Ishikawa (cell line): ENCODE data around the gene SDK1.

ENCODE experiments used
- CEBPB ChIP-seq: IDR thresholded peaks from 2 replicates; pipeline ENCODE4 v1.6.1; 2012
- CREB1 ChIP-seq: IDR thresholded peaks from 2 replicates; pipeline ENCODE4 v1.6.1; 2012; ENCODE audit warnings: low read depth
- EGR1 ChIP-seq: IDR thresholded peaks from 2 replicates; pipeline ENCODE4 v1.6.1; 2012
- EP300 ChIP-seq: IDR thresholded peaks from 2 replicates; pipeline ENCODE4 v1.6.1; 2012; ENCODE audit warnings: borderline replicate concordance
- FOXM1 ChIP-seq: IDR thresholded peaks from 2 replicates; pipeline ENCODE4 v1.6.1; 2012; ENCODE audit warnings: low read depth, borderline replicate concordance
- MAX ChIP-seq: IDR thresholded peaks from 2 replicates; pipeline ENCODE4 v1.6.1; 2012
- NFIC ChIP-seq: IDR thresholded peaks from 2 replicates; pipeline ENCODE4 v1.6.1; 2012
- RAD21 ChIP-seq: IDR thresholded peaks from 2 replicates; pipeline ENCODE4 v1.6.1; 2012; ENCODE audit warnings: low read depth
- TAF1 ChIP-seq: IDR thresholded peaks from 2 replicates; pipeline ENCODE4 v1.6.1; 2012; ENCODE audit warnings: low read depth, mild to moderate bottlenecking
- TCF12 ChIP-seq: IDR thresholded peaks from 2 replicates; pipeline ENCODE4 v1.6.1; 2012; ENCODE audit warnings: low read depth
- TEAD4 ChIP-seq: IDR thresholded peaks from 2 replicates; pipeline ENCODE4 v1.6.1; 2012
- YY1 ChIP-seq: IDR thresholded peaks from 2 replicates; pipeline ENCODE4 v1.6.1; 2012; ENCODE audit warnings: low read depth
- ZBTB7A ChIP-seq: IDR thresholded peaks from 2 replicates; pipeline ENCODE4 v1.6.1; 2012; ENCODE audit warnings: low read depth
- TF ChIP-seq, protein P1 (sequence below): IDR thresholded peaks from 2 replicates; pipeline ENCODE4 v1.6.1; 2012
- TF ChIP-seq, protein P2 (sequence below): IDR thresholded peaks from 2 replicates; pipeline ENCODE4 v1.6.1; 2012; ENCODE audit warnings: low read depth, mild to moderate bottlenecking

The SDK1 gene

DNA sequence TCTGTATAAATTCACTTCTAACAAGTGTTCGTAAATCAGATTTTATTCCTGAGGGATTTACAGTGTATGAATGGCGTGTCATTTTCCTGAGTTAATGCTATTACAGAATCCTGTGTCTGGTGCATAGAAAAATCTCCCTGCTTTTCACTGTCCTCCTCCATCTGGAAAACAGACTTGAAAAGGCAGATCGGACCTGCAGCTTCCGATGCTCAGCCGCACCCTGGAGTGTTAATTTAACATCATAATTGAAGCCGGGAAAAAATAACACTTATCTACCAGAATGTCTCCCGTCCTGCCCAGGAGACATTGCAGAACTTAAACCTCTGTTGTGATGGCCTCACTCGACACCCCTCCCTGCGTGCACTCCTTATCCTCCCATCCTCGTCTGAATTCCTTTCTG lies 939.0 kb downstream of the SDK1 start:
- TF ChIP-seq TAF1 (no peak), NFIC (no peak), ZBTB7A (no peak), MAX (no peak)
- TF ChIP-seq, protein P1, sequence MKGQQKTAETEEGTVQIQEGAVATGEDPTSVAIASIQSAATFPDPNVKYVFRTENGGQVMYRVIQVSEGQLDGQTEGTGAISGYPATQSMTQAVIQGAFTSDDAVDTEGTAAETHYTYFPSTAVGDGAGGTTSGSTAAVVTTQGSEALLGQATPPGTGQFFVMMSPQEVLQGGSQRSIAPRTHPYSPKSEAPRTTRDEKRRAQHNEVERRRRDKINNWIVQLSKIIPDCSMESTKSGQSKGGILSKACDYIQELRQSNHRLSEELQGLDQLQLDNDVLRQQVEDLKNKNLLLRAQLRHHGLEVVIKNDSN, result no peak
- TF ChIP-seq, protein P2, sequence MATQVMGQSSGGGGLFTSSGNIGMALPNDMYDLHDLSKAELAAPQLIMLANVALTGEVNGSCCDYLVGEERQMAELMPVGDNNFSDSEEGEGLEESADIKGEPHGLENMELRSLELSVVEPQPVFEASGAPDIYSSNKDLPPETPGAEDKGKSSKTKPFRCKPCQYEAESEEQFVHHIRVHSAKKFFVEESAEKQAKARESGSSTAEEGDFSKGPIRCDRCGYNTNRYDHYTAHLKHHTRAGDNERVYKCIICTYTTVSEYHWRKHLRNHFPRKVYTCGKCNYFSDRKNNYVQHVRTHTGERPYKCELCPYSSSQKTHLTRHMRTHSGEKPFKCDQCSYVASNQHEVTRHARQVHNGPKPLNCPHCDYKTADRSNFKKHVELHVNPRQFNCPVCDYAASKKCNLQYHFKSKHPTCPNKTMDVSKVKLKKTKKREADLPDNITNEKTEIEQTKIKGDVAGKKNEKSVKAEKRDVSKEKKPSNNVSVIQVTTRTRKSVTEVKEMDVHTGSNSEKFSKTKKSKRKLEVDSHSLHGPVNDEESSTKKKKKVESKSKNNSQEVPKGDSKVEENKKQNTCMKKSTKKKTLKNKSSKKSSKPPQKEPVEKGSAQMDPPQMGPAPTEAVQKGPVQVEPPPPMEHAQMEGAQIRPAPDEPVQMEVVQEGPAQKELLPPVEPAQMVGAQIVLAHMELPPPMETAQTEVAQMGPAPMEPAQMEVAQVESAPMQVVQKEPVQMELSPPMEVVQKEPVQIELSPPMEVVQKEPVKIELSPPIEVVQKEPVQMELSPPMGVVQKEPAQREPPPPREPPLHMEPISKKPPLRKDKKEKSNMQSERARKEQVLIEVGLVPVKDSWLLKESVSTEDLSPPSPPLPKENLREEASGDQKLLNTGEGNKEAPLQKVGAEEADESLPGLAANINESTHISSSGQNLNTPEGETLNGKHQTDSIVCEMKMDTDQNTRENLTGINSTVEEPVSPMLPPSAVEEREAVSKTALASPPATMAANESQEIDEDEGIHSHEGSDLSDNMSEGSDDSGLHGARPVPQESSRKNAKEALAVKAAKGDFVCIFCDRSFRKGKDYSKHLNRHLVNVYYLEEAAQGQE, result no peak

DNA sequence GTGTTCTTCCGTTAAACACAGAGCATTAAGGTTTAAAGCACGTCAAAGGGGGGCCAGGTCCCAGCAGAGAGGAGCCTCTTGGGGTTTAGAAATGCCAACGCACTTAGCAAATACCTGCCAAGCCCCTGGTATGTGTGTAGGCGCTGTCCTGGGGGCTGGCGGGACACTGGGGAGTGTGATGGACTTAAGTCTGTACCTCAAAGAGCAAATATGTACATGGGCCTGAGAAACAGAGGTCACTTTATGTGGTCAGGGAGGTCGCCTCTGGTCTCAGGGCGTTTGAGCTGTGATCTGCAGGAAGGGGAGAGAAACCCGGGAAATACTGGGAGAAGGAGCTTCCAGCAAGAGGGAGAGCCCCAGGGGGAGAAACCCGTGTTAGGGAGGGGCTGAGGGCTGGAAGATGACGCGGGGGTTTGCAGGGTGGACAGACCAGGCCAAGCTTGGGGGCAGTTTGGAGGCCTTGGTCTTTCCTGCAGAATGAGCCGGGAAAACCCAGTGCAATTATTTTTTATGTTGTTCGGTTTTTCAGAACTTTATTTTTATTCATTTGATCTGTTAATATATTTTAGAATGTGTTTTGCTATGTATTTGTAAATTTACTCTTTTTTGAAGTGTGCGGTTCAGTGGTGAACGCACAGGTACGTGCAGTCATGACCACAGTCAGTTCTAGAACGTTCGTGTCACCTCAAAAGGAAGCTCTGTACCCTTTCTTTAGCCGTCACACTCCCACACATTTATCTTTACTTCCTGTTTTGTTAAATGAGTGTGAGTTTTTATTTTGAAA lies 939.7 kb downstream of the SDK1 start:
- TF ChIP-seq CEBPB (no peak), YY1 (no peak), TAF1 (no peak), NFIC (no peak), TEAD4 (no peak), CREB1 (no peak), EP300 (no peak), MAX (no peak), ZBTB7A (no peak)
- TF ChIP-seq, protein P1, result no peak

- no peak for TF ChIP-seq EGR1
- TF ChIP-seq TEAD4, result no peak
- TF ChIP-seq TCF12, result no peak
- TF ChIP-seq RAD21, result no peak
- TF ChIP-seq MAX, result no peak
- no peak for TF ChIP-seq CEBPB
- TF ChIP-seq, protein P1, result no peak
Observed at GRCh38 chr7:4241304-4241612, 940.2 kb downstream of the SDK1 start.

DNA sequence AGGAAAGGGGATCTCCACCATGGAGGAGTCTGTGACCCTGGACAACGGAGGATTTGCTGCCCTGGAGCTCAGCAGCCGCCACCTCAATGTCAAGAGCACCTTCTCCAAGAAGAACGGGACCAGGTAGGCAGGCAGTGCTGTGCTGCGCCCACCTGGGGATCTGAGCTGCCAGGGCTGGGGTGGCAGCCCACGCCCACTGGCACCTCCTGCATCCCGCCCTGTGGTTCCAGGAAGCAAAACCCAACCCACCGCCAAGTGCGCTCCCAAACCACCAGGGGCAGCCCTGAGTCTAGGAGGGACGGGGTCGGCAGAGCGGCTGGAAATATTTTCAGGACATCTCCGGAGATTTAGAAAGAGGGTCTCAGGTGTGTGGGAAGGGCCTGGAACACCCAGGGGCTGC lies 940.7 kb downstream of the SDK1 start:
- no peak for TF ChIP-seq FOXM1

DNA sequence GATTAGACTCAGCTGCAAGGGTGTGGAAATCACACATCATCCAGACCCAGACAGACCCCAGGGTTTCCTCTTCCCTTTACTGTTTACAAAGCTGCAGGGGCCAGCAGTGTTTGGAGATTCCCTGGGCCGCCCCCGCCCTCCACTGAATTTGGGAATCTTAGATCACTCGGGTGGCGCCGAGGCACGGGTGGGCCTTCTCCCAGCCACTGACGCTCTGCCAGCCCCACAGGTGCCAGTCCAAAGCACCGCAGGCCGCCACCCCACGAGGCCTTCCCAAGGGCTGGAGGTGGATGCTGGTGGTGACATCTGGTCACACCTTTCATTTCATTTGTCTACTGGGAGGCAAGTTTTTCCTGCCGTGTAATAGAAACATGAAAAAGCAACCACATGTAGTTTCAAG lies 941.7 kb downstream of the SDK1 start:
- TF ChIP-seq EP300 (no peak), RAD21 (no peak)
- TF ChIP-seq, protein P2, result no peak

DNA sequence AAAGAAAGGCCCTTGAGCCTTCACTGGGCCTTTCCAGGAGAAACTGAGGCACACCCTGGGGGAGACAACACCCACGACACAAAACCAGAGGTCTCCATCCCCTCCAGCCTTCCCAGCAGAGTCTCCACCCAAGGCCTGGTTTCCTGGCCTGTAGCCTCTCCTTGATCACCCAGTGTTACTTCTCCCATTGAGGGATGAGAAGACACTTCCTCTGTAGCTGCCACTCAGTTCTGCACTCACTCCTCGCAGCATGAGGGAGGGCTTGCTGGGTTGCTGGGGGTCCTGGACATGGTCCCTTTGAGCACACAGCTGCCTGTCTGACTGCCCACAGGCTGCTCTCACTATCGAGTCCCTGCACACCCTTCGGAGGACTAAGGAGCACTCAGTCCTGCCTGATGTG lies 943.0 kb downstream of the SDK1 start:
- TF ChIP-seq NFIC, result no peak
- TF ChIP-seq MAX, result no peak
- TF ChIP-seq TEAD4, result no peak
- no peak for TF ChIP-seq YY1
- TF ChIP-seq, protein P2, result no peak
- TF ChIP-seq RAD21, result no peak
- TF ChIP-seq EP300, result no peak
- no peak for TF ChIP-seq FOXM1
- no peak for TF ChIP-seq EGR1
- TF ChIP-seq, protein P1, result no peak
- no peak for TF ChIP-seq ZBTB7A
- TF ChIP-seq CREB1, result no peak
- TF ChIP-seq CEBPB, result no peak
- no peak for TF ChIP-seq TCF12
- no peak for TF ChIP-seq TAF1
